Measurements from ENCODE around the gene PGAP2. TPM values are rescaled to one million over a fixed set of nuclear protein-coding genes. Genes with fewer than 3 reads are reported as not detected.

PGAP2 gene
- total RNA-seq, 1 donor from 2014 or later, result 43.1 TPM

GRCh38 chr11:3824714-3825472, 16.5 kb downstream of the PGAP2 start:
- Mint-ChIP-seq H3K36me3 (peaks cover 32% of the 10 kb centered on the region), H3K9me3 (no peaks in the 10 kb centered on the region), H3K27me3 (no peaks in the 10 kb centered on the region), H3K4me3 (no peak overlapping the region), H3K27ac (no peak overlapping the region), H3K4me1 (ENCODE audit: unreplicated experiment) (no peaks in the 10 kb centered on the region)
- no peak for DNase-seq (ENCODE audit: extremely low spot score, unreplicated experiment)
- peak; percentile 73 for TF ChIP-seq CTCF (conservative IDR thresholded peaks at IDR 0.05)

GRCh38 chr11:3825473-3826154, 17.3 kb downstream of the PGAP2 start:
- TF ChIP-seq CTCF (conservative IDR thresholded peaks at IDR 0.05), result no peak
- no peak for DNase-seq (ENCODE audit: extremely low spot score, unreplicated experiment)
- H3K4me1 Mint-ChIP-seq (ENCODE audit: unreplicated experiment), result no peaks in the 10 kb centered on the region
- H3K36me3 Mint-ChIP-seq, result peaks cover 32% of the 10 kb centered on the region
- H3K4me3 Mint-ChIP-seq, result no peak overlapping the region
- H3K9me3 Mint-ChIP-seq, result no peaks in the 10 kb centered on the region
- no peaks in the 10 kb centered on the region for H3K27me3 Mint-ChIP-seq
- H3K27ac Mint-ChIP-seq, result no peak overlapping the region

GRCh38 chr11:3826721-3827120, 18.4 kb downstream of the PGAP2 start:
- Mint-ChIP-seq H3K9me3 (no peaks in the 10 kb centered on the region), H3K27ac (no peak overlapping the region), H3K4me1 (ENCODE audit: unreplicated experiment) (peaks cover 5% of the 10 kb centered on the region), H3K27me3 (no peaks in the 10 kb centered on the region), H3K36me3 (peaks cover 39% of the 10 kb centered on the region), H3K4me3 (no peak overlapping the region)
- no peak for TF ChIP-seq CTCF (conservative IDR thresholded peaks at IDR 0.05)
- DNase-seq (ENCODE audit: extremely low spot score, unreplicated experiment), result no peak

- peaks cover 39% of the 10 kb centered on the region for H3K36me3 Mint-ChIP-seq
- no peaks in the 10 kb centered on the region for H3K9me3 Mint-ChIP-seq
Observed at GRCh38 chr11:3827434-3828186, 19.2 kb downstream of the PGAP2 start.

More at GRCh38 chr11:3827434-3828186, 19.2 kb downstream of the PGAP2 start:
- Mint-ChIP-seq H3K27me3 (no peaks in the 10 kb centered on the region), H3K4me1 (ENCODE audit: unreplicated experiment) (peaks cover 6% of the 10 kb centered on the region), H3K27ac (no peak overlapping the region), H3K4me3 (no peak overlapping the region)
- no peak for TF ChIP-seq CTCF (conservative IDR thresholded peaks at IDR 0.05)
- DNase-seq (ENCODE audit: extremely low spot score, unreplicated experiment), result no peak

Measured in type B pancreatic cell (in vitro differentiated cells).